ENCODE measurements around the gene ALG12.

Gene ALG12

DNA sequence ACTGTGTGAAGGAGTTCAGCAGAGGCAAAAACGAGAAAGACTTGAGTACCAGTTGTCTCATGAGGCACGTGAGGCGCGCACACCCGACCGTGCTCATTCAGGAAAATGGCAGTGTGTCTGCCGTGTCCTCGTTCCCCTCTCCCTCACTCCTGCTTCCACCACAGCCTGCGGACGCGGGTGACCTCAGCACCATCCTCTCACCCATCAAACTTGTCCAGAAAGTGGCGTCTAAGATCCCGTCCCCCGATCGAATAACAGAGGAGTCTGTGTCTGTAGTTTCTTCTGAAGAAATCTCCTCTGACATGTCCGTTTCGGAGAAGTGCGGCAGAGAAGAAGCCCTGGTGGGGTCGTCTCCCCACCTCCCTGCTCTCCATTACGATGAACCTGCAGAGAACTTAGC, 34.2 kb downstream of the ALG12 start:
- no peaks in the 10 kb centered on the region for H3K27me3 ChIP-seq (ENCODE audit: control insufficient read depth in 5 of 5, insufficient read depth in 4 of 5, low read length in 5 of 5)
- no peak overlapping the region for H3K4me3 ChIP-seq (ENCODE audit: low read depth in 1 of 5, low read length in 5 of 5)
- no peak overlapping the region for H3K9ac ChIP-seq (ENCODE audit: low read length in 5 of 5)
- H3K9me3 ChIP-seq (ENCODE audit: control insufficient read depth in 5 of 5, low read length in 5 of 5): no peaks in the 10 kb centered on the region
- no peak overlapping the region for H3K27ac ChIP-seq (ENCODE audit: low read depth, low read length)
- peaks cover 0 to 45% (median 32%) of the 10 kb centered on the region in 5 donors for H3K36me3 ChIP-seq (ENCODE audit: control insufficient read depth in 5 of 5, insufficient read depth in 5 of 5, low read length in 5 of 5)
- H3K4me1 ChIP-seq (ENCODE audit: control insufficient read depth in 5 of 5, insufficient read depth in 5 of 5, low read length in 5 of 5): peaks cover 0 to 8% (median 0%) of the 10 kb centered on the region in 5 donors

- H3K9ac ChIP-seq (ENCODE audit: low read length in 5 of 5): no peak overlapping the region
- H3K36me3 ChIP-seq (ENCODE audit: control insufficient read depth in 5 of 5, insufficient read depth in 5 of 5, low read length in 5 of 5): peaks cover 0 to 45% (median 32%) of the 10 kb centered on the region in 5 donors
- peaks cover 0 to 8% (median 0%) of the 10 kb centered on the region in 5 donors for H3K4me1 ChIP-seq (ENCODE audit: control insufficient read depth in 5 of 5, insufficient read depth in 5 of 5, low read length in 5 of 5)
- H3K27ac ChIP-seq (ENCODE audit: low read depth, low read length): no peak overlapping the region
- no peaks in the 10 kb centered on the region for H3K27me3 ChIP-seq (ENCODE audit: control insufficient read depth in 5 of 5, insufficient read depth in 4 of 5, low read length in 5 of 5)
- no peaks in the 10 kb centered on the region for H3K9me3 ChIP-seq (ENCODE audit: control insufficient read depth in 5 of 5, low read length in 5 of 5)
- no peak overlapping the region for H3K4me3 ChIP-seq (ENCODE audit: low read depth in 1 of 5, low read length in 5 of 5)
These were observed 35.0 kb downstream of the ALG12 start for GRCh38 chr22:49883294-49883640.

- H3K36me3 ChIP-seq (ENCODE audit: control insufficient read depth in 5 of 5, insufficient read depth in 5 of 5, low read length in 5 of 5): peaks cover 0 to 43% (median 30%) of the 10 kb centered on the region in 5 donors
- no peaks in the 10 kb centered on the region for H3K9me3 ChIP-seq (ENCODE audit: control insufficient read depth in 5 of 5, low read length in 5 of 5)
- H3K4me3 ChIP-seq (ENCODE audit: low read depth in 1 of 5, low read length in 5 of 5): no peak overlapping the region
These were observed 35.5 kb downstream of the ALG12 start for GRCh38 chr22:49882519-49883293.

GRCh38 chr22:49881856-49882255, 36.4 kb downstream of the ALG12 start:
- Histone ChIP-seq H3K4me1 (ENCODE audit: control insufficient read depth in 5 of 5, insufficient read depth in 5 of 5, low read length in 5 of 5) (peaks cover 0 to 8% (median 0%) of the 10 kb centered on the region in 5 donors), H3K36me3 (ENCODE audit: control insufficient read depth in 5 of 5, insufficient read depth in 5 of 5, low read length in 5 of 5) (peaks cover 0 to 35% (median 25%) of the 10 kb centered on the region in 5 donors), H3K9ac (ENCODE audit: low read length in 5 of 5) (no peak overlapping the region), H3K9me3 (ENCODE audit: control insufficient read depth in 5 of 5, low read length in 5 of 5) (no peaks in the 10 kb centered on the region), H3K27ac (ENCODE audit: low read depth, low read length) (no peak overlapping the region), H3K4me3 (ENCODE audit: low read depth in 1 of 5, low read length in 5 of 5) (no peak overlapping the region), H3K27me3 (ENCODE audit: control insufficient read depth in 5 of 5, insufficient read depth in 4 of 5, low read length in 5 of 5) (no peaks in the 10 kb centered on the region)

More at GRCh38 chr22:49882519-49883293, 35.5 kb downstream of the ALG12 start:
- H3K9ac ChIP-seq (ENCODE audit: low read length in 5 of 5): no peak overlapping the region
- no peaks in the 10 kb centered on the region for H3K27me3 ChIP-seq (ENCODE audit: control insufficient read depth in 5 of 5, insufficient read depth in 4 of 5, low read length in 5 of 5)
- no peak overlapping the region for H3K27ac ChIP-seq (ENCODE audit: low read depth, low read length)
- H3K4me1 ChIP-seq (ENCODE audit: control insufficient read depth in 5 of 5, insufficient read depth in 5 of 5, low read length in 5 of 5): peaks cover 0 to 8% (median 0%) of the 10 kb centered on the region in 5 donors

GRCh38 chr22:49880281-49880680, 38.0 kb downstream of the ALG12 start:
- H3K27ac ChIP-seq (ENCODE audit: low read depth, low read length): no peak overlapping the region
- no peak overlapping the region for H3K4me3 ChIP-seq (ENCODE audit: low read depth in 1 of 5, low read length in 5 of 5)
- no peaks in the 10 kb centered on the region for H3K9me3 ChIP-seq (ENCODE audit: control insufficient read depth in 5 of 5, low read length in 5 of 5)
- peaks cover 4 to 19% (median 10%) of the 10 kb centered on the region in 5 donors for H3K36me3 ChIP-seq (ENCODE audit: control insufficient read depth in 5 of 5, insufficient read depth in 5 of 5, low read length in 5 of 5)
- H3K27me3 ChIP-seq (ENCODE audit: control insufficient read depth in 5 of 5, insufficient read depth in 4 of 5, low read length in 5 of 5): no peaks in the 10 kb centered on the region
- H3K9ac ChIP-seq (ENCODE audit: low read length in 5 of 5): no peak overlapping the region
- peaks cover 0 to 8% (median 0%) of the 10 kb centered on the region in 5 donors for H3K4me1 ChIP-seq (ENCODE audit: control insufficient read depth in 5 of 5, insufficient read depth in 5 of 5, low read length in 5 of 5)

GRCh38 chr22:49879871-49880270, 38.4 kb downstream of the ALG12 start:
- Histone ChIP-seq H3K36me3 (ENCODE audit: control insufficient read depth in 5 of 5, insufficient read depth in 5 of 5, low read length in 5 of 5) (peaks cover 4 to 16% (median 8%) of the 10 kb centered on the region in 5 donors), H3K27ac (ENCODE audit: low read depth, low read length) (no peak overlapping the region), H3K4me3 (ENCODE audit: low read depth in 1 of 5, low read length in 5 of 5) (no peak overlapping the region), H3K27me3 (ENCODE audit: control insufficient read depth in 5 of 5, insufficient read depth in 4 of 5, low read length in 5 of 5) (no peaks in the 10 kb centered on the region), H3K4me1 (ENCODE audit: control insufficient read depth in 5 of 5, insufficient read depth in 5 of 5, low read length in 5 of 5) (peaks cover 0 to 8% (median 0%) of the 10 kb centered on the region in 5 donors), H3K9me3 (ENCODE audit: control insufficient read depth in 5 of 5, low read length in 5 of 5) (no peaks in the 10 kb centered on the region), H3K9ac (ENCODE audit: low read length in 5 of 5) (no peak overlapping the region)

DNA sequence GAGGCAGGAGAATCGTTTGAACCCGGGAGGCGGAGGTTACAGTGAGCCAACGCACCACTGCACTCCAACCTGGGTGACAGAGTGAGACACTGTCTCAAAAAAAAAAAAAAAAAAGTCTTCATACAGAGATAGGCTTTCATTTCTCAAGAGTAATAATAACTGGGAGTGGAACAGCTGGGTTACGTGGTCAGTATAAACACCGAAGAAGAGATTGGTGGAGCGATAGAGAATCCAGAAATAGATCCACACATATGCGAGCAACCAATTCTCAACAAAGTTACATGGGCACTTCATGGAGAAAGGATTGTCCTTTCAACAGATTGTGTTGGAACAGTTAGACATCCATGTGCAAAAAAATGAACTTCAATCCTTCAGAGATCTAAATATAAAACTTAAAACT, 40.0 kb downstream of the ALG12 start:
- Histone ChIP-seq H3K27ac (ENCODE audit: low read depth, low read length) (no peak overlapping the region), H3K4me1 (ENCODE audit: control insufficient read depth in 5 of 5, insufficient read depth in 5 of 5, low read length in 5 of 5) (peaks cover 0 to 8% (median 0%) of the 10 kb centered on the region in 5 donors), H3K9ac (ENCODE audit: low read length in 5 of 5) (no peak overlapping the region), H3K9me3 (ENCODE audit: control insufficient read depth in 5 of 5, low read length in 5 of 5) (peaks cover 0 to 2% (median 0%) of the 10 kb centered on the region in 5 donors), H3K27me3 (ENCODE audit: control insufficient read depth in 5 of 5, insufficient read depth in 4 of 5, low read length in 5 of 5) (no peaks in the 10 kb centered on the region), H3K4me3 (ENCODE audit: low read depth in 1 of 5, low read length in 5 of 5) (no peak overlapping the region), H3K36me3 (ENCODE audit: control insufficient read depth in 5 of 5, insufficient read depth in 5 of 5, low read length in 5 of 5) (peaks cover 0 to 4% (median 0%) of the 10 kb centered on the region in 5 donors)

GRCh38 chr22:49877642-49878041, 40.6 kb downstream of the ALG12 start:
- Histone ChIP-seq H3K4me1 (ENCODE audit: control insufficient read depth in 5 of 5, insufficient read depth in 5 of 5, low read length in 5 of 5) (peaks cover 0 to 8% (median 0%) of the 10 kb centered on the region in 5 donors), H3K9ac (ENCODE audit: low read length in 5 of 5) (no peak overlapping the region), H3K4me3 (ENCODE audit: low read depth in 1 of 5, low read length in 5 of 5) (no peak overlapping the region), H3K9me3 (ENCODE audit: control insufficient read depth in 5 of 5, low read length in 5 of 5) (peaks cover 0 to 2% (median 0%) of the 10 kb centered on the region in 5 donors), H3K27me3 (ENCODE audit: control insufficient read depth in 5 of 5, insufficient read depth in 4 of 5, low read length in 5 of 5) (no peaks in the 10 kb centered on the region), H3K27ac (ENCODE audit: low read depth, low read length) (no peak overlapping the region), H3K36me3 (ENCODE audit: control insufficient read depth in 5 of 5, insufficient read depth in 5 of 5, low read length in 5 of 5) (peaks cover 0 to 4% (median 0%) of the 10 kb centered on the region in 5 donors)

DNA sequence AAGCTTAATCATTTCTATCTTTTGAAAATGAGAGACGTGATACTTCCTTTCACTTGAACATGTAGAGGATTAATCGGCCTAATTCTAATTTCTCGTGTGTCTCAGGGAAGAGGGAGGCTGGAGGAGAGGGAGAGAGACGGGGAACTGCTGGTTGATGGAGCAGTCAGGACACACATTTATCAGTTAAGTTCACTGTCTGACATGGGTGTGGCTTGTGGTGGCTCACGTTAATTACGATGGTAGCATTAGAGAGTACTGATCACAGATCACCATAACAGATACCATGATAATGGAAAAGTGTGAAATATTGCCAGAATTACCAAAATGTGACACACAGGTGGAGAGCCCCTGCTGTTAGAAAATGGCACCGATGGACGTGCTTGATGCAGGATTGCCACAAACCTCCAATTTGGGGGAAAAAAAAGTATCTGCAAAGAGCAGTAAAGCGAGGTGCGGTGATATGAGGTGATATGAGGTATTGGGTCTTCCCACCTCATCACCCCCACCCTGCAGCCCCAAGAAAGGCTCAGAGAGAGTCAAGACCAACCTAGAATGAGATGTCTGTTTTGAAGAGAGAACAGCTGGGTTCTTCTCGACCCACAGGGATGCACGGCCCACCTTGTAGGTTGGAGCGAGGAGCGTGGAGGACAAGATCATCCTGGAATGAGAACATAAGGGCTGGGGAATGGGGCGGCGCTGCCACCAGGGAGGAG, 44.9 kb downstream of the ALG12 start:
- no peak overlapping the region for H3K4me3 ChIP-seq (ENCODE audit: low read depth in 1 of 5, low read length in 5 of 5)
- peaks cover 5 to 14% (median 12%) of the 10 kb centered on the region in 5 donors for H3K9me3 ChIP-seq (ENCODE audit: control insufficient read depth in 5 of 5, low read length in 5 of 5)
- H3K9ac ChIP-seq (ENCODE audit: low read length in 5 of 5): no peak overlapping the region
- no peaks in the 10 kb centered on the region for H3K27me3 ChIP-seq (ENCODE audit: control insufficient read depth in 5 of 5, insufficient read depth in 4 of 5, low read length in 5 of 5)
- no peaks in the 10 kb centered on the region for H3K4me1 ChIP-seq (ENCODE audit: control insufficient read depth in 5 of 5, insufficient read depth in 5 of 5, low read length in 5 of 5)
- H3K27ac ChIP-seq (ENCODE audit: low read depth, low read length): no peak overlapping the region
- H3K36me3 ChIP-seq (ENCODE audit: control insufficient read depth in 5 of 5, insufficient read depth in 5 of 5, low read length in 5 of 5): peaks cover 0 to 4% (median 0%) of the 10 kb centered on the region in 5 donors

DNA sequence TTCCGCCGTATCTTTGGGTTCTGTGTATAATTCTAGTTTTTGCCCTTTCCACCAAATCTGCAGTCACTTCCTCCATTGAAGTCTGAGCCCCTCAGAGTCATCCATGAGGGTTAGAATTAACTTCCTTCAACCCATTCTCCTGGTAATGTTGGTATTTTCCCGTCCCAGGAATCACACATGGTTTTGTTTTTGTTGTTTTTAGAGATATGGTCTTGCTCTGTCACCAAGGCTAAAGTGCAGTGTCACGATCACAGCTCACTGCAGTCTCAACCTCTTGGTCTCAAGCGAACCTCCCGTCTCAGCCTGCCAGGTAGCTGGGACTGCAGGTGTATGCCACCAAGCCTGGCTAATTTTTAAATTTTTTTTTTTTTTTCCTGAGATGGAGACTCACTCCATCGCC, 45.9 kb downstream of the ALG12 start:
- Histone ChIP-seq H3K4me1 (ENCODE audit: control insufficient read depth in 5 of 5, insufficient read depth in 5 of 5, low read length in 5 of 5) (peaks cover 0 to 2% (median 0%) of the 10 kb centered on the region in 5 donors), H3K9ac (ENCODE audit: low read length in 5 of 5) (no peak overlapping the region), H3K27ac (ENCODE audit: low read depth, low read length) (no peak overlapping the region), H3K9me3 (ENCODE audit: control insufficient read depth in 5 of 5, low read length in 5 of 5) (peaks cover 5 to 18% (median 16%) of the 10 kb centered on the region in 5 donors), H3K27me3 (ENCODE audit: control insufficient read depth in 5 of 5, insufficient read depth in 4 of 5, low read length in 5 of 5) (no peaks in the 10 kb centered on the region), H3K36me3 (ENCODE audit: control insufficient read depth in 5 of 5, insufficient read depth in 5 of 5, low read length in 5 of 5) (peaks cover 0 to 4% (median 2%) of the 10 kb centered on the region in 5 donors), H3K4me3 (ENCODE audit: low read depth in 1 of 5, low read length in 5 of 5) (no peak overlapping the region)

All from subcutaneous abdominal adipose tissue (tissue), 5 donors.